HG02840 (cell line): Measurements from ENCODE around the gene PMEL.
A peak's percentile ranks its signal among the peaks of the same experiment; 100 is the strongest.
"Not testable (repeated sequence)": the region's sequence is repeated elsewhere in the genome, so short reads cannot be mapped to it uniquely, and the experiment has no call there.

Experiments used
- ATAC-seq: cut with Tn5 transposase; IDR thresholded peaks from one replicate; pipeline ENCODE4 v1.9.1; 2021; ENCODE audit warnings: mild to moderate bottlenecking, moderate library complexity, moderate number of reproducible peaks; ENCODE audit not compliant: unreplicated experiment, low FRiP score

The PMEL gene

DNA sequence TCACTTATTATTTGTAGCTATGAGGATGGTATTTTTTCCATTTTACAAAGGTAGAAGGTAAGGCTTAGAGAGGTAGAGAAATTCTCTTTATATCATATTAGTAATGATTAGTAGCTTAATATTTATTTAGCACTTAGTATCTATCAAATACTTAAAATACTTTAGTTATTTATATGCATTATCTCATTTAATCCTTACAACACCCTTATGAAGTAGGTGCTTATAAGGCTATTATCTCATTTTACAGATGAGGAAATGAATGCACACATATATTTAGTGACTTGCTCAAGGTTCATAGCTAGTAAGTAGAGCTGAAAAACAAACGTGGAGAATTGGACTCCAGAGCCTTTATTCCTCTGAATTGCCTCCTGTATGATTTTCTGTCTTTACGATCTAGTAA is 19.0 kb upstream of the PMEL start:
- no peak for ATAC-seq

DNA sequence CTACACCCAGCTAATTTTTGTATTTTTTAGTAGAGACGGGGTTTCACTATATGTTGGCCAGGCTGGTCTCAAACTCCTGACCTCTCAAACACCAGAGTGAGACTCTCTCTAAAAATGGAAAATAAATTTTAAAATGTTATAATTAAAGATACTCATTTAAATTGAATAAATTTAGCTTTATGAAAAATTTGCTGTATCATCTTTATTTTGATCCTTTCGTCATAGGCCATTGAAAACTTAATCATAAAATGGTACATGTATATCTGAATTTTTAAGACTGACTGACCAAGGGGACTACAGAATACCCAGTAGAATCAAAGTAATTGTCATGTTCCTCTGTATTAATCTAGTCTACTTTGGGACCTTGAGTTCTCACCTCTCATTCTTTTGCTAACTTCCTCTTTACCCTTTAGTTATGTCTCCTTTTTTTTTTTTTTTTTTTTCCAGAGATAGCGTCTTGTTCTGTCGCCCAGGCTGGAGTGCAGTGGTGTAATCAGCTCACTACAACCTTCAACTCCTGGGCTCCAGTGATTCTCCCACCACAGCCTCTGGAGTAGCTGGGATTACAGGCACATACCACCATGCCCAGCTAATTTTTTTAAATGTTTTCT is 17.5 kb upstream of the PMEL start:
- ATAC-seq = no peak

DNA sequence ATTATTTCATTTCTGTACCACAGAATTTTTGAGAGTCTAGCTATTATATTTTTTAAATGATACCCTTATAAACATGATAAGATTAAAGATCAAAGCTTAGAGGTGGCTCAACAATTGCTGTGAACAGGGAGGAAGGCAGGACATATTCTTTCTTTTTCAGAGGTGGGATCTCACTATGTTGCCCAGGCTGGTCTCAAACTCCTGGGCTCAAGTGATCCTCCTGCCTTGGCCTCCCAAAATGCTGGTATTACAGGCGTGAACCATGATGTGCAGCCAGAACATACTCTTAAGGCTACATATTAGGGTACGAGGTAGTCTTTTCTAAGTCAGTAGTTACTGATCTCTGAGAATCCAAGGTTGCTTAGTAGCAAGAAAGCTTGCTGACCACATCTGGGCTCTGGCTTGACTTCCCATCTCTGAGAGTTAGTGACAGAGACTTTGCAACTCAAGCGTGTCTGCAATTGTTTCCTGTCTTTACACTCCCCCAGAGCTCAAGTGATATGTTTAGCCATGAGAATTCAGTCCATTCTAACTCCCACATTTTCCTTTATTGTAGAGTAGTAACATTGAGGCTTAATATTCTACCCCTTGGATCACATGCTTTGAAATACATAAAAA is 16.6 kb upstream of the PMEL start:
- ATAC-seq = no peak

DNA sequence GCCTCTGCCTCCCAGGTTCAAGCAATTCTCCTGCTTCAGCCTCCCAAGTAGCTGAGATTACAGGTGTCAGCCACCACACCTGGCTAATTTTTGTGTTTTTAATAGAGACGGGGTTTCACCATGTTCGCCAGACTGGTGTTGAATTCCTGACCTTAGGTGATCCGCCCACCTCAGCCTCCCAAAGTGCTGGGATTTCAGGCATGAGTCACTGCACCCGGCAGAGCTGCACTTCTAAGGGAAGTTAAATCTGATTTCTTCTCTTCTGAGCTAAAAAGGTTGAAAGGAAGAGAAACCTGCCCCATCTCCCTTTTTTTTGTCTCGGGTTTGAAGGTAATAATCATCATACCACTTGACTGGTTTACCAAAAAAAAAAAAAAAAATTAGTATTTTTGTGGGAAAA is 16.0 kb upstream of the PMEL start:
- not testable (repeated sequence) for ATAC-seq

DNA sequence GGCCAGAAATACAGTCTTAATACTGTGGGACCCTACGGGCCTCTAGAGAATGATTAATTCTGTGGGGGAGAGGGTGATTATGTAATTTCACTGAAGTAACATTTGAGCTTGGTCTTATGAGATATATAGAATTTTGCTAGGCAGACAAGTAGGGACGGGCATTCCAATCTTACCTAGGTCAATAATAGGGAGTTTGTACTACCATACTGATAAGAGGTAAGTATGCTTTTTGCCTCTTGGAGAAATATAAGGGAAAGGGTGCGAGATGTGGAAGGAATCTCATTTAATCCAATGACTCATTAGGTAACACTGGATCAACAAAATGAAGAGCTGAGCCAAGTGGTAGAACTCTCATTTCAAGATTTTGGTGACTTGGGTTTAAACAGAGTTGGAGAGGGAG is 13.2 kb upstream of the PMEL start:
- no peak for ATAC-seq

DNA sequence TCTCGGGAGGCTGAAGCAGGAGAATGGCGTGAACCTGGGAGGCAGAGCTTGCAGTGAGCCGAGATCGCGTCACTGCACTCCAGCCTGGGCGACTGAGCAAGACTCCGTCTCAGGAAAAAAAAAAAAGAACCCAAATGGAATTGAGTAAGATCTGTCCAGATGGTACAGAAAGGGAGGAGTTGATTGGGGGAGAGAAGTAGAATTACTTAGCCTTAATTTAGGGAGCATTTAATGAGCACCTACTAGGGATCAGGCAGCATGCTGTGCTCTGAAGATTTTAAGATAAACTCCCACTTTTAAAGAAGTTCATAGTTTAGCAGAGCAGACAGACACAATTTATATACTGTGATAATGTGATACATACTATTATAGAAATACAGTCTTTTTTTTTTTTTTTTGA is 12.6 kb upstream of the PMEL start:
- no peak for ATAC-seq

DNA sequence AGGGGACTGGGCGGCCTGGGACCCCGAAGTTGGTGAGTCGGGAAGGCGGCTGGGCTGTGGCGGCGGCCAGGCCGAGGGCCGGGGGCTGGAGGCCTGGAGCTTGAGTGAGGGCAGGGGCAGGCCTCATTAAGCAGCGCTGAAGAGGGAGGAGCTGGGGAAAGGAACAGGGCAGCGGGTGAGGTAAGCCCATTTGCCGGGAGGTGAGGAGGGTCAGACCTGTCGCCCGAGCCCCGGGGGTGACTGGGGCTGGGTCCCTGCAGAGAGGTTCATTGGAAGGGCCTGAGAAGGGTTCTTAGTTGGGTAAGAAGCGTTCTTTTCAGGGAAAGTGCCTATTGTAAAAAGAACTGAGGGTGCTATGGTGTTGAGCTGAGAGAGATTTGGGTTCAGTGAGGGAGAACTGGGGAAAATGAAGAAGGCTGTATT is 8.5 kb upstream of the PMEL start:
- no peak for ATAC-seq

DNA sequence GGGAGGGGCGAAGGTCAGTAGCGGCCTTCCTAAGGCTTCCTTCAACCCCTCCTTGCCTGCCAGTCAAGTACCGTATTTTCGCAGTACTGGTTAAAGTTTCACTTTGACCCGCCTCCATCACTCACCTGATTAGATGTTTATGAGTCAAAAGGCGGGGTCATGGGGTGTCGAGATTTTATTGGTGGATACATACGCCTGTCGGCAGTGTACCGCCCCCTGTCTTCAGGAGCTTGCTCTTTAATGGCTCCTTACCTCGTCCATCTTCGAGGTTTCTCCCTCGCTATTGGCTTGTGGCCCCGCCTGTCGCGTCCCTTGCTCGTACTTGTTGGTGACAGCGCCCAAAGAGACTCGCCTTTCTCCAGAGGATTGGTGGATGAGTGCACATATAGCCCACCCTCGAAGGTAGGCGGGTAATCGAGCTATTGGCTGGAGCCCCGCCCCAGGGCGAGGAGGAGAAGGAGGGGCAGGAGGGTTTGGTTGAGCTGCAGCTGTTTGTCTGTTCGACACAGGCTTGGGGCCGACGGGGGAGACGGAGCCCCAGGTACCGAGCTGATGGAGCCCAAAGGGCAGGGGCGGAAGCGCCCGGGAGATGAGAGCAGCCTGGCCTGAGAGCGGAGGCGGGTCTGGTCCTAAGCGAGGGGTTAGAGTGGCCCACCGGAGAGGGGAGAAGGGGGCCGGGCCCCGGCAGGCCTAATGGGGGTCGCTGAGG is 7.9 kb upstream of the PMEL start, which contains the start of gene RAB5B:
Gene RAB5B, plus strand, starts transcription at position 480 of the 709 bp plus-strand sequence. CDS start 12,883 bp downstream, outside the sequence.
- peak; percentile 97 for ATAC-seq

DNA sequence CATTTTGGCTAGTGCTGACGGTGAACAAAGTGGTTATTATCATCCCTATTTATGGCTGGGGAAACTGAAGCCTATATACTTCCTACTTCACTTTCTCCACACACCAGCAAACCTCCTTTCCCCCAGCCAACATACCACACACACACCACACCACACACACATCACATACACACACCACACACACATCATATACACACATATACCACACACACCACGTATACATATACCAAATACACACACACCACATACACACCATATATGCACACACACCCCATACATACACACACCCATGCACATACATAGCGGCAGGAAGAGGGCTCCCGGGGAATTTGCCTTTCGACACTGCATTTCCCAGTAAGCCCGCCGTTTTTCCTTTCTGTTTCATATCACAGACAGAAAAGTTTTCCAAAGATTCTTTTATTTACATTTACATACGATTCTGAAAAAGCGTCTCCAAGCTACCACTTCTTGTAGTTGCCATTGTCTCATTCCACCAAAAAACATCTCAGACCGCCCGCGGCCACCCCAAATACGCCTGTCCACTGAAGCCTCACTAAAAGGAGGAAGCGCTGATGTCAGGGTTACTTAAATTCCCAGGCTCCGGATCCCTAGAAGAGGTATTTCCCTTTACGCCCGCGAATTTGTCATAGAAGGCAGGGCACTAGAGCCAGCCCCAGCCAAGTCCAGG is 7.2 kb upstream of the PMEL start:
- ATAC-seq = no peak

DNA sequence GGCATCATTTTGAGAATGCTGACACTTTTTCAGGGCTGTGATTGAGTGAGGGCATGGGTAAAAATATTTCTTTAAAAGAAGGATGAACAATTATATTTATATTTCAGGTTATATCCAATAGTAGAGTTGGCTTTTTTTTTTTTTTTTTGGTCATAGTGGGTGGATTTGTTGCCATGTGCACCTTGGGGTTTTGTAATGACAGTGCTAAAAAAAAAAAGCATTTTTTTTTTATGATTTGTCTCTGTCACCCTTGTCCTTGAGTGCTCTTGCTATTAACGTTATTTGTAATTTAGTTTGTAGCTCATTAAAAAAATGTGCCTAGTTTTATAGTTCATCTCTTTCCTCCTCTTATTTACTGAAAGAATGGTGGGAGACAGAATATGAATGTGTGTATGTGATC is 6.6 kb upstream of the PMEL start:
- no peak for ATAC-seq

DNA sequence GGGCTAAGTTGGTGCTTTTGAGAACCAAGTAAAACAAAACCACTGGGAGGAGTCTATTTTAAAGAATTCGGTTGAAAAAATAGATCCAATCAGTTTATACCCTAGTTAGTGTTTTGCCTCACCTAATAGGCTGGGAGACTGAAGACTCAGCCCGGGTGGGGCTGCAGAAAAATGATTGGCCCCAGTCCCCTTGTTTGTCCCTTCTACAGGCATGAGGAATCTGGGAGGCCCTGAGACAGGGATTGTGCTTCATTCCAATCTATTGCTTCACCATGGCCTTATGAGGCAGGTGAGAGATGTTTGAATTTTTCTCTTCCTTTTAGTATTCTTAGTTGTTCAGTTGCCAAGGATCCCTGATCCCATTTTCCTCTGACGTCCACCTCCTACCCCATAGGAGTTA is 6.2 kb upstream of the PMEL start:
- no peak for ATAC-seq

DNA sequence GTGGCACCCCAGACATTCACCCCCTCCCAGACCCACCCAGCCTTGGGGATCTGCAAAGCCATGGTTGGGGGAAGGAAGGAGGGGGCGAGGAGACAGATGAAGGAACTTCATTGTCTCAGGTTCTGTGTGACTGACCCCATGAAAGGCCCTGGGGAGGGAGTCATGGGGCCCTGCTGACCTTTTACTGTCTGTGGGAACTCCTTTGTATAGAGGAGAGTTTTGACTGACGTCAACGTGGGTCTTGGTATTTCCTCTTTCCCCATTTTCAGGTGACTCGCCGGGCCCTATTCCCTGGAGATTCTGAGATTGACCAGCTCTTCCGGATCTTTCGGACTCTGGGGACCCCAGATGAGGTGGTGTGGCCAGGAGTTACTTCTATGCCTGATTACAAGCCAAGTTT is 4.9 kb upstream of the PMEL start:
- no peak for ATAC-seq

DNA sequence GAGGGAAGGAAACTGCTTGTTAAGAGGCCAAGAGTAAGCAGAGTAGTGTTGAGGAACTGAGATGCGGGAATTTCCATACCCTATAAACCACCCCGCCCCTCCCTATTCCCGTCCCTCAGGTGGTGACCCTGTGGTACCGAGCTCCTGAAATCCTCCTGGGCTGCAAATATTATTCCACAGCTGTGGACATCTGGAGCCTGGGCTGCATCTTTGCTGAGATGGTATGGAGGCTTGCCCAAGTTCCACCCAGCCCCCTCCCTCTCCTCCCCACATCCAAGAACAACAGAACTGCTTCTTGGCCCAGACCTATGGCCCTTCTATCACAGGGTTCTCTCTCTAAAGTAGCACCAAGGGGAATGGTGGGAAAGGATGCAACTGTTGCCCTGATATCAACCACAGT is 3.5 kb upstream of the PMEL start:
- ATAC-seq = no peak

DNA sequence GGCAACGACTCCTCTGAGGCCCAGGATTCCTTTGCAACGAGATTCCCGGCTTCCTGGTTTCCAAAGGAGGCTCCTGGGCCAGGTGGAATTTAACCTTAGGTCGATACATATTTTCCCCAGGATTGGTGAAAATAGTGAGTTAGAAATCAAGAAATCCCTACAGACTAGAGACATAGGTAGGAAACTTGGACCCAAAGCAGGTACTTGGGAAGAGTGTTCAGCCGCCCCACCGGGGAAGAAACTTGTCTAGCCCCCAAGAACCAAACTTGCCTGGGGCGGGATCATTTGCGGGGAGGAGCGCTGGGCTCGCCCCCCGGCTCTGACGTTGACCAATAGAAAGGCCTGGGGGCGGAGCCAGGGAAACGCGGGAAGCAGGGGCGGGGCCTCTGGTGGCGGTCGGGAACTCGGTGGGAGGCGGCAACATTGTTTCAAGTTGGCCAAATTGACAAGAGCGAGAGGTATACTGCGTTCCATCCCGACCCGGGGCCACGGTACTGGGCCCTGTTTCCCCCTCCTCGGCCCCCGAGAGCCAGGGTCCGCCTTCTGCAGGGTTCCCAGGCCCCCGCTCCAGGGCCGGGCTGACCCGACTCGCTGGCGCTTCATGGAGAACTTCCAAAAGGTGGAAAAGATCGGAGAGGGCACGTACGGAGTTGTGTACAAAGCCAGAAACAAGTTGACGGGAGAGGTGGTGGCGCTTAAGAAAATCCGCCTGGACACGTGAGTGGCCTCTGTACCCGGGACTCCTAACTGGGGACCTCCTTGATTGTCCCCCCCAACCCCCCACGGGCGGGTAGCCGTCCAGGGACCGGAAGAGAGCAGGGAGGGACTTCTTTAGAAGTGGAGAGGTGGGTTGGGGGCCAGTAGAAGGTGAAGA is 803 bp upstream of the PMEL start, which contains the start of gene CDK2:
Gene CDK2, plus strand, starts transcription at position 423 of the 874 bp plus-strand sequence. Its CDS starts 179 bp downstream, at position 602.
- ATAC-seq = peak; percentile 93

DNA sequence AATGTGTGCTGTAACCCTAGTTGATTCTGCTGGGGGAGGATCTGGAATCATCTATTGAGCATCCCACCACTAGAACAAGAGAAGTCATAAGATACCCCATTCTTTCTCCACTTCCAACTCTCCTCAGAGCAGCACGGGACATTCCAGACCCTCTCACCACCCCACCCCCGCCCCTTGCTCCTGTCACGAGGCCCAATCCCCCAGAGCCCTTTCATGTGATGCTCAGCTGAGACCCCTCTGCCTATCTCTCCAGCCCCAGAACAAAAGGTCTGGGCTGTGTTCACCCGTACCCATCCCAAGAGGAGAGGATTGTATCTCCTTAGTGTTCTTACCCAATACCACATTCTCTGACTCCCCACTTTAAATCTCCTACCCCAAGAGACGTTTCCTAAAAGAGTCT is 602 bp downstream of the PMEL start:
- no peak for ATAC-seq

DNA sequence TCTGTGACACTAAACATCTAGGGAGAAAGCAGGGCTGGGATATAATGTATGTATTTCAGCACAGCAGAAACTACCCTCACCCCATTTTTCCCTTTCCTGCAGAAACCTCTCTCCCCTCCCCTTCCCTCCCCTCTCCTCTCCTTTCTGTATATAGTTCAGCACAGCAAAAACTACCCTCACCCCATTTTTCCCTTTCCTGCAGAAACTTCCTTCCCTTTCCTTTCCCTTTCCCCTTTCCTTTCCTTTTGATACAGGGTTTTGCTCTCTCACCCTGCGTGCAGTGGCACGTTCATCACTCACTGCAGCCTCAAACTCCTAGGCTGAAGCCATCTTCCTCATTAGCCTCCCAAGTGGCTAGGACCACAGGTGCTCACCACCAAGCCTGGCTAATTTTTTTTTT is 2.1 kb downstream of the PMEL start:
- no peak for ATAC-seq

DNA sequence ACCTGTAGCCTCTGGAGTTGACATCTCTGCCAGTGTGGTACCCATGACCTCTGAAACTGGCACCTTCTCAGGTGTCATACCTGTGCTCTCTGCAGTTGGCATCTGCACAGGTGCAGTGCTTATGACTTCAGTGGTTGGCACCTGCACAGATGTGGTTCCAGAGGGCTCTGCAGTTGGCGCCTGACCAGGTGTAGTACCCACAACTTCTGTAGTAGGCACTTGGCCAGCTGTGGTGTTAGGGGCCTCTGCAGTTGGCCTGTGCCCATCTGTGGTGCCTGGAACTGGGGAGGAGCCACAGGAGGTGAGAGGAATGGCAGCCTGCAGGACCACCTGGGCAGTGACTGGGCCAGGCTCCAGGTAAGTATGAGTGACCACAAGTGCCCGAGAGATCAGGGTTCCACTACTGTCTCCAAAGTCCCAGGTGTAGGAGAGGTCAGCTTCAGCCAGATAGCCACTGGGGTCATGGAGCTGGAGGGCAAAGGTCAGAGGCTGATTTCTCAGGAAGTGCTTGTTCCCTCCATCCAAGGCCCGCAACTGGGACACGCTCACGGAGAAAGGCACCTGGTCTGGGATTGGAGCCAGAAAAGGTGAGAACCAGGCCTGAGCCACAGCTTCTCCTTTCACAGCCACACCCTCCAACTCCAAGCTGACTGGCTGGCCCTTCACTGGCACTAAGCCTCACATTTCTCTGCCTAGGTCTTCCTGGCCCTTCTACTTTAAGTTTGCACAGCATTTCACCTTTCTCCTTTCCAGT is 8.6 kb downstream of the PMEL start:
- no peak for ATAC-seq

DNA sequence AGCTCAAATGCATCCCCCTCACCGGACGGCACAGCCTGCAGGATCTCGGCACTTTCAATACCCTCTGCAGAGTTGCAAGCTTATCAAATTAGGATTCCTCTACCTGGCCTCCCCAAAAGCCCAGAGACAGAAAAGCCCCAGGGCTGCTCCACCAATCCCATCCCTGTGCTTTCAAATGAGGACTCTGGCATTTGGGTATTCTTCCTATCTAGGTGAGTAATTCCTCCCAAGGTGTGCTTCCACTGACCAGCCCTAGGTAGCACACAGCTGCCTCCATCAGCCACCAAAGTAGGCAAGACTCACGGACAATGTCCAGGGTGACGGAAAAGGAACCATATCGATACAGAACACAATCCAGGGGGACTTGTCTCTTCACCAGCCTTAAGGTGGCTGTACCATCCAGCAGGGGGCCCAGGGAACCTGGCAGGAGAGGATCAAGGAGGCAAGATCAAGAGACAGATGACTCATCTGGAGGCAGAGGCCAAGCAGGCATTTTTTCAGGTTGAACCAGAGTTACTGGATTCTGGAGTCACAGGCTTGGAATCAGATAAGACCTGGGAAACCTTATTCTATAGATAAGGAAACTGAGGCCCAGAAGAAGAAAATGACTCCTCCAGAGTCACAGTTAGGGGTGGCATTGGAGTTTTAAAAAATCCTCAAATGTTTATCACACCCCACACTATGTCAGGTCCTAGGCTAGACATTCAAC is 9.9 kb downstream of the PMEL start:
- no peak for ATAC-seq

DNA sequence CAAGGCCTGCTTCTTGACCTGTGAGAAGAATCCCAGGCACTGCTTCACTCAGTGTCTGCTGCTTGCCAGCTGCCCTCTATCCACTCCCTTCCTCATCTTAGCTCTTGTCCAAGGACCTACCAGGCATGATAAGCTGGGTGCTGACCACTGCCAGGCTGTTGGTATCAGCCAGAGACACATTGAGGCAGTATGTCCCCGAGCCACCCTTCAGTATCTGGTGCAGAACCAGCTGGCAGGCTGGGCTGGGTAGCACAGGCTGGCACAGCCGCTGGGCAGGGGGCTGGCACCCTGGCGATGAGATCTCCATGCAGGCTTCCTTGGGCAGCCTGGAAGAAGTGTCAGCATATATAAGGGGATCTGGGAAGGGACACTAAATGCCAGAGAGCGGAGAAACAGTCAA is 10.5 kb downstream of the PMEL start:
- ATAC-seq = no peak
